OCI-LY7 (cell line): ENCODE results near the gene CYP2A6.
"Not testable (repeated sequence)": the region's sequence is repeated elsewhere in the genome, so short reads cannot be mapped to it uniquely, and the experiment has no call there.

ENCODE experiments used
- CTCF ChIP-seq: fragments of 200-600 bp; sonication (generic); conservative IDR thresholded peaks from 2 replicates; pipeline ENCODE4 v1.5.1; 2014; ENCODE audit warnings: mild to moderate bottlenecking, antibody characterized with exemption, low read length, moderate library complexity, mixed read lengths
- EZH2phosphoT487 ChIP-seq: fragments of 200-600 bp; sonication (generic); IDR thresholded peaks from 2 replicates; pipeline ENCODE4 v1.6.1; 2018; ENCODE audit warnings: low read depth, borderline replicate concordance, mild to moderate bottlenecking, mixed run types, antibody characterized with exemption, low read length, moderate library complexity, mixed read lengths

DNA sequence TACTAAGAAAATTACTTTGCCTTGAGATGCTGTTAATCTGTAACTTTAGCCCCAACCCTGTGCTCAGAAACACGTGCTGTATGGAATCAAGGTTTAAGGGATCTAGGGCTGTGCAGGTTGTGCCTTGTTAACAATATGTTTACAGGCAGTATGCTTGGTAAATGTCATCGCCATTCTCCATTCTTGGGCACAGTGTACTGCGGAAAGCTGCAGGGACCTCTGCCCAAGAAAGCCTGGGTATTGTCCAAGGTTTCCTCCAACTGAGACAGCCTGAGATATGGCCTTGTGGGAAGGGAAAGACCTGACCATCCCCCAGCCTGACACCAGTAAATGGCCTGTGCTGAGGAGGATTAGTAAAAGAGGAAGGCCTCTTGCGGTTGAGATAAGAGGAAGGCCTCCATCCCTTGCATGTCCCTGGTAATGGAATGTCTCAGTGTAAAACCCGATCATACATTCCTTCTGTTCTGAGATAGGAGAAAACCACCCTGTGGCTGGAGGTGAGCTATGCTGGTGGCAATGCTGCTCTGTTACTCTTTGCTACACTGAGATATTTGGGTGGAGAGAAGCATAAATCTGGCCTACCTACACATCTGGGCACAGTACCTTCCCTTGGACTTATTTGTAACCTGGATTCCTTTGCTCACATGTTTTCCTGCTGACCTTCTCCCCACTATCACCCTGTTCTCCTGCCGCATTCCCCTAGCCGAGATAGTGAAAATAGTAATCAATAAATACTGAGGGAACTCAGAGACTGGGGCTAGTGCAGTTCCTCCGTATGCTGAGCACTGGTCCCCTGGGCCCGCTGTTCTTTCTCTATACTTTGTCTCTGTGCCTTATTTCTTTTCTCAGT is 27.3 kb downstream of the CYP2A6 start:
- TF ChIP-seq CTCF, EZH2phosphoT487: not testable (repeated sequence)
